ENCODE measurements around the gene AZIN2.
A peak's percentile ranks its signal among the peaks of the same experiment; 100 is the strongest.
"Not testable (repeated sequence)": the region's sequence is repeated elsewhere in the genome, so short reads cannot be mapped to it uniquely, and the experiment has no call there.

AZIN2 gene

DNA sequence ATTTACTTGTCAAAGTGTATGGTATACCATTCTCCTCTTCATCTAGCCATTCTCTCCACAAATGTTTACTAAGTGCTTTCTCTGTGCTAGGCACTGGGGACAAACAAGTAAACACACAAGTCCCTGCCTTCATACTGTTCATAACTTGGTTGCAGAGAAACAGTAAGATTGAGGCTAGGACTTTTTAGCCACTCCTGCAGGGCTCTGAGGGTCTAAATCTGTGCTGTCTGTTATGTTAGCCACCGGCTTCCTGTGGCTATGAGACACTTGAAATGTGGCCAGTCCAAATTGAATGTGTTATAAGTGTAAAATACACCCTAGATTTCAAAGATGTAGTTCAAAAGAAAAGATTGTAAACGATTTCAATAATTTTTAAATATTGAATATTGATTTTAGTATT is 50.2 kb downstream of the AZIN2 start:
- no peak for DNase-seq

DNA sequence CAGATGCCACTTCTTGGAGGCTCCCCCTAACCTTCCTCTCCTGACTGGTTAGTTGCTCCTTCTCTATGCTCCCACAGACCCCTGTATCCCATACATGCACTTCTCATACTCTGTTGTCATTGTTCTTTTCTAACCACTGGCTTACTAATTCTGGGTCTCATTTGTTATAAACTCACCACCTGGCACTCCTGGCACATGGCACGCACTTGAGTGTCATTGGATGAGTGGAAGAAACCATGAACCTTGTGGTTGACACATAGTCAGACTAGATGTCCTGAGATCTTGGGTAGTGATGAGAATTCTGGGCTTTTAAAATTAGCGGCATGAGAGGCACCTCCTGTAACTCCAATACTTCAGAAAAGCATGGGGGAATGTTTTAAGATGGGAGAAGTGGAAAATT is 51.6 kb downstream of the AZIN2 start:
- no peak for DNase-seq

DNA sequence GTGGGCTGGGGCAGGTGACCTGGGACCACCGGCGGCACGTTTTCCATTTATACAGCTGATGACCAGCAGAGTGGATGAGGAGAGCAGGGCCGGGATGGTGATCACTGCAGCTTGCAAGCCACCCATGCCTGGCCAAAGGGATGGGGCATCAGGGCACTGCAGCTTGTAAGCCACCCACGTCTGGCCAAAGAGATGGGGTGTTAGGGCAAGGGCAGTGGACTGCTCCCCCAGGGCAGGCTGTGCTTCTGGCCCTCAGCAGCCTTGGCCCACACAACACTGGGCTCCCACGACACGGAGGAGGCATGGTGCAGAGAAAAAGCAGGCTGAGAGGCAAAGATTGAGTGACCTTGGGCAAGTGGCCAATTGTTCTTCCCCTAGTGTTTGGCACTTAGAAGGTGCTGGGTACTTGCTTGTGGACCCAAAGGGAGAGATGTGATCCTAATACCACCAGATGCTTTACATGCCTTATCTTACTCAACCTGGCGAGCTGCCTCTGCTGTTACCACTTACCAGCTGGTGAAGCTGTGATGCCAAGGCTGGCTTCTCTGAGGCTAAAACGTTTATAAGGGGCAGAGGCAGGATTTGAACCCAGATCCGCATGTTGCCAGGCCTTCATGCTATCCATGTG is 52.6 kb downstream of the AZIN2 start:
- no peak for DNase-seq

DNA sequence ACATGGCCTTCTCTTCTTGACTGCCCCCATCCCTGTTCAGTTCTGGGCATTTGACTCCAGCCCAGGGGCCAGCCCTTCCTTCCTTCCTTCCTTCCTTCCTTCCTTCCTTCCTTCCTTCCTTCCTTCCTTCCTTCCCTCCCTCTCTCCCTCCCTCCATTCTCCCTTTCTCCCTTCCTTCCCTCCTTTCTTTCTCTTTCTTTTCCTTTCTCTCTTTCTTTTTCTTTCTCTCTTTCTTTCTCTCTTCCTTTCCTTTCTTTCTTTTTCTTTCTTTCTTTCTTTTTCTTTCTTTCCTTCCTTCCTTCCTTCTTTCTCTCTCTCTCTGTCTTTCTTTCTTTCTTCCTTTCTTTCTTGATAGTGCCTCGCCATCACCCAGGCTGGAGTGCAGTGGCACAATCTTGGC is 55.1 kb downstream of the AZIN2 start:
- DNase-seq = not testable (repeated sequence)

DNA sequence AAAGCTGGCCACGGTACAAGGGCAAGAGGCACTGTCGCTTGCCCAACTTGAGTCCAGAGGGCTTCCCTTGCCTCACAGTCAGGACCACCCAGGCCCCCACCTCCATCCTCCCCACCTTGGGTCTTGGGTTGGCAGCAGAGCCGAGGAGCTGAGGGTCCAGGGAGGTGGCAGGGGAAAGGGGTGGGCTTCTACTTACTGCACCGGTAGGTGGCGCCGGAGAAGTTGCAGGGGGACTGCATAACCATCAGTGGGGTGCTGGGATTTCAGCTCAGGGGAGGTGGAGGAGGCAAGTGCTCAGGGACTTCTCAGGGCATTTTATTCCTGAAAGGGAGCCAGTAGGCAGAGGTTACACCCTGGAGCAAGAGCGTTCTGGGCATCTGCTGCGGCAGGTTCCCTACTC is 56.8 kb downstream of the AZIN2 start:
- DNase-seq = peak; percentile 34

DNA sequence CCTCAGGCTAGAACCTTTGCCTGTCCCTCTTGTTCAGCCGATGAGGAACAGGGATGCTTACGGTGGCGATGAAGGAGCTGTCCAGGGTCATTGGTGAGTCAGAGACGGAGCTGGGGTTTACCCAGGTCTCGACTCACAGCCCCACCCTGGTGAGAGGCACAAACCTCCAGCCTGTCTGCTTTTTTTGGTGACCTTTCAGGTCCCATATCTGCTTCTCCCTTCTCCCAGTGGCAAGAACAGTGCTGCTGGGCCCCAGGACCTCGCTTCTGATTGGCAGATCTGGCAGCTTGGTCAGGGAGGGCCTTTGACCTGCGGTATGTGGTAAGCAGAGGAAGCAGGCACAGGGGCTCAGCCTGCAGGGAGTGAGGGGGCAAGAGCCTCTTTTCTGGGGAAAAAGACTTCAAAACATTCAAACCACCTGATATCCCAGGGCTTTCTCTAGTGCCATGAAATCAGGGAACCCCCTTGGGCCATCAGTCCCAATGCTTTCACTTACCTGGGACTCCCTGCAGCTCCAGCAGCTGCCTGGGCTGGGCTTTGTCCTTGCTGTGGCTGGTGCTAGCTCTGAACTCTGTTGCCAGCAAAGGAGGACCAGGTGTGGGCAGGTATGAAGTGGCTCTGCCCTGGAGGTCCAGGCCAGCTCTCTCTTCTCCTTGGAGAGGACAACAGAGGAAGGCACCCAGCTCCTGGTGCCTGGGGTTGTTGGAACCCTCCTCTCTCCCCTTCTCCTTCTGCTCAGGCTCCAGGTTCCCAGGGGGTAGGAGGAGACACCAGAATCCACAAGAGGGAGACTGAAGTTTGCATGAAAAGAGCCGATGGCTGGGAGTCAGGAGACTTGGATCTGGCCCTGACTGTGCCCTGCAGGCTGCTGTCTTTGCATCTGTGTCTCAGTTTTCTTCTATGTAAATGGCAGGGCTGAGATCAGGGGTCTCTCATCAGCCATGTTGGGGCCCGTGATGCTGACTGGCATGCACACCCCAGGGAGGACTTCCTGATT is 59.5 kb downstream of the AZIN2 start:
- DNase-seq = no peak

DNA sequence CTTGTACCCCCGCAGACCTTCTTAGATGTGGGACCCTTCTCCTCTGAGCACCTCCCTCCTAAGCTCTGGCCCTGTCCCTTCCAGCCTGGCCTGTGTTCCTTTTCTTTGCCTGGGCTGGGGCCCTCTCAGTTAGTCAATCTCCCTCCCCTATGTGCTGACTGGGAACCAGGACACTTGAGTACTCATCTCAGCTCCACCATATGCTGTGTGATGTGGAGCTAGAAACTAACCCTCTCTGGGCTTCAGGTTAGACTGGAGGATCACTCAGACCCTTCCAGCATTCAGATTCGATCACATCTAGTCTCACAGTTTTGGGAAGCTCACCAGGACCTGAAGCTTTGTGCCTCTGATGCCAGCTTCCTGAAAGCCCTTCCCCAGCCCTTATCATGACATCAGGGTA is 60.3 kb downstream of the AZIN2 start:
- no peak for DNase-seq

DNA sequence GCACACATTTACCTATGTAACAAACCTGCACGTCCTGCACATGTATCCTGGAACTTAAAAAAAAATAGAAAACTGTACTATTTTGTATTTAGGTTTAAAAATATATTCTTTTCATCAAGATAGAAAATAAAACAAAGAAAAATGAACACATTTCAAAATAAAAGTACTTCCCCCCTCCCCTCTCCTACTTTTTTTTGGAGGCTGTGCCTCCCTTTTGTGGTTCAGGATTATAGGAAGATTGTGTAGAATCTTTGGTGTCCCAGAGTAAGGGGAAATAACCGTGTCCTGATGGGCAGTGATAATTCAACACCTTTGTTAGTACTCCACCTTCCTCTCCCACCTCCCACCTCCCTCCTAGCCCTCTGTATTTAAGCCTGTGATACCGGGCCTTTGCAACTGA is 60.8 kb downstream of the AZIN2 start:
- DNase-seq = no peak

DNA sequence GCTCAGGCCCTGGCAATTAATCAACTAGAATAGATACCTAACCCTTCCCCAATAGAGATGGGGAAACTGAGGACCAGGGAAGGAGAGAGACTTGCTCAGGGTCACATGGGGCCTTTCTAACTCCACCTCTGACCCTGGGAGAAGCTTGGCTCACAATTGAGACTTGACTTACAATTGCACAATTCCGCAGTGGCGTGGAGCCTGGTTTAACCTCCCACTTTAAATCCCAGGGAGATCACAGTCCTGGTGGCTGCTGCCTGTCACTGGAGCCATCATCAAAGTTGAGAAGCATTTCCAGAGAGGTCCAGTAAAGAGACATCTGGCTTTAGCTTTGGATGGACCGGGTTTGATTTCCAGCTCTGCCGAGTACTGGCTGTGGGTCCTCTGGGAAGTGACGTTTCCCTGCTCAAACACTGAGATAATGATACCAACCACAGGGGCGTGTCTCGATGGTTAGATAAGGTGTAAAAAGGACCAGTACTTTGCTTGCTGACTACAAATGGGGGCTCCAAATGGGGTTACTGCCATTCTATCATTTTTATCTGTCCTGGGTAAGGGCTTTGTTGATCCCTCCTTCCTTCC is 61.6 kb downstream of the AZIN2 start:
- DNase-seq = no peak

DNA sequence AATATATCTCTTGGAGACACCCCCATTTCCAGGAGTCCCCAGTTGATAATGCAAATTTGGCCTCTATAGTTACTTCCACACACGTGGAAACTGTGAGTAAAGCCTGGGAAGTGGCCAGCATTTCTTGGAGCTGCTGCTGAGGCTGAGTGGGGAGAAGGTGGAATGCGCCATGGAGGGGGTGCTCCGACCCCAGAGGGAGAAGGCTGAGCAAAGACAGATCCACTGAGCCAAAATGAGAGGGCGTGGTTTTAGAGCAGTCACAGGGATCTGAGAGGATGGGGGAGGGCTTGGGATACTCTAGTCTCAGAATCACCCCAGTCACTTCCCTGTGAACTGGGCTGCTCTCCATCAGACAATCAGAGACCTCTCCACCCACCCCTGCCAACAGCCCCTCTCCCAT is 62.2 kb downstream of the AZIN2 start:
- DNase-seq = no peak

DNA sequence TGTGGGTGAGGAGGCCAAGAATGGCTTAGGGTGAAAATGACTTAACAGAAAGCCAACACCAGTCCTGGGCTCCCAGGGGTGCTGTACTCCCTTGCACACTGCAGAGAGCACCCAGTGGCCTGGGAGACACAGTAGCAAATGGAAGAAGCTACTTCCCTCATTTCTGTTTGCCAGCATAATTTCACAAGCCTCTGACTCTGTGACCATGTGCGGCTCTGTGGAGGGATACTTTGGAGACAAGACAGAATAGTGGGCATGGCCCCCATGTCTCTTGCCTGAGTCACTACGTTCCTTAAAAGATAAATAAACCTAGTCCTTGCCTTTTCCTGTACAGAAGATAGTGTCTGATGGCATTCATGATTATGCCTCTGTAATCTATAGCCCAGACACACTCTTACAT is 62.7 kb downstream of the AZIN2 start:
- DNase-seq = no peak

DNA sequence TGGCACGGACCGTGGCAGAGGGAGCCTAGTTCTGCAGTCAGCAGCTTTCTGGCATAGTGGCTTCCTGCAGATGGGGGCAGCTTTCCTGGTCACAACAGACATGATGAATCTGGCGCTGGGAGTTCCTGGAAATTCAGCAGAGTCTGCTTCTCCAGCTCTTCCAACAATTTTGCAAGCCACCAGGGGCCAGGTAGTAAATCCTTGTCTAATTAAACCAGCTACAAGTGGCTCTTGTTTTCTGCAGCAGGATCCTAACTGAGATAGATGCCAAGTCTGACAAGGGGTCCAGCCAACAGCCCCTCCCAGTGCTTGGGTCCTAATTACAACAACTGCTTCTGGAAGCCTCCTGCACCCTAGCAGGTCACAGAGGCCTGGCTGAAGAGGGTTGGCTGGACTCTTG is 65.0 kb downstream of the AZIN2 start:
- no peak for DNase-seq

DNA sequence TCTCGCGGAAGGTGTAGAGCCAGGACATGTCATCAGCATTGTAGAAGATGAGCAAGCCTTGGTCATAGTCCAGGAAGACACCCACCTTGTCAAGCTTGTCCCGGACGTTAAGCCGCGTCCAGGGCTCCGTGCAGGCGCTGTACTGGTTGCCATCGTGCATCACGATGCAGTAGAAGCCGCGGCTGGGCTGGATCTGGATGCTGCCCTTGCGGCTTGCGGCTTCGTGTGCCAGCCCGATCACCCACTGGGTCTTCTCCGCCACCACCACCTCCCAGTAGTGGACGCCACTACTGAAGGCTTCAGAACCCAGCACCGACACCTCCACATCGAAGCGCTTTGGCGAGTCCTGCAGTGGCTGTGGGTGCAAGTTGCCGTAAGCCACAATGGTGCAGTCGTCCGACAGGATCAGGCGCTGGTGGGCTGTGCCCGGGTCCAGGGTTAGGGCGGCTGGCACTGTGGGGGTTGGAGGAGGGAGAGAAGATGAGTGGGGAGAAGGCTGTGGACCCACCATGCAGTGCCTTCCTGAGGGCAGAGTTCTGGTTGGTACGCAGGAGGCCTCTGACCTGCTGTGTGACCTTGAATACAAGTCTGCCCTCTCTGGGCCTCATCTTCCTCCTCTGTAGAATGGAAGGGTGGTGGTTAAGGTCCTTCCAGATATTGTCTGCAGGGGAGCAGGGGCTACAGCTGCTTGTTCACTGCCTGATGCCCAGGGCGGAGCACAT is 66.5 kb downstream of the AZIN2 start:
- DNase-seq = no peak

DNA sequence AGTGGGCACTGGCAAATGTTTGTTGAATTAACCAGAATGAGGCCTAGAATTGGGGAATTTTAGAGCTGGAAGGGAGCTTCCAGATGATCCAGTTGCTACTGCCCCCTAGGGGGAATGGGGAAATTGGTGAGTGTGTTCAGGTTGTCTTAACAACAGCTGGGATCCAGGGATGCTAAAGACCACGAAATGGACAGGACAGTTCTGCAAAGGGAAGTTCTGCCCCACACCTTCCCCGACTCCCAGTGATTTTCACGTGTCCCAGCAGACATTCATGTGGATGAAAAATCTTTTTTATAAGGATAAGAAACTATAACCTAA is 67.0 kb downstream of the AZIN2 start:
- DNase-seq = no peak

DNA sequence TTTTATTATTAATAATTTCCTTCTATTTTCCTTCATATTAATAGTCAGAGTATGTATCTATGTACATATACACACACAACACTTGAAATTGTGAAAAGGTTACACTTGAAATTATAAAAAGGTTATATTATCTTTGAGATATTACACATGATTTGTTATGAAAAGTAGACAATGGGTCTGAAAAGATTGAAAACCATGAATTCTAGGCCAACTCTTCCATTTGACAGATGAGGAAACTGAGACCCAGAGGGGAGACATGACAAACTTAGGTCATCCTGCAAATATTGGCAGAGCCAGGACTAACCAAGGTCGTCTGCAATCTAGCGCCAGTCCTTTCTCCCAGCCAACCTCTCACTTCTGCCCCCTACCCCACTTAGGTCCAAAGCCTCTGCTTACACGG is 67.7 kb downstream of the AZIN2 start:
- DNase-seq = no peak

DNA sequence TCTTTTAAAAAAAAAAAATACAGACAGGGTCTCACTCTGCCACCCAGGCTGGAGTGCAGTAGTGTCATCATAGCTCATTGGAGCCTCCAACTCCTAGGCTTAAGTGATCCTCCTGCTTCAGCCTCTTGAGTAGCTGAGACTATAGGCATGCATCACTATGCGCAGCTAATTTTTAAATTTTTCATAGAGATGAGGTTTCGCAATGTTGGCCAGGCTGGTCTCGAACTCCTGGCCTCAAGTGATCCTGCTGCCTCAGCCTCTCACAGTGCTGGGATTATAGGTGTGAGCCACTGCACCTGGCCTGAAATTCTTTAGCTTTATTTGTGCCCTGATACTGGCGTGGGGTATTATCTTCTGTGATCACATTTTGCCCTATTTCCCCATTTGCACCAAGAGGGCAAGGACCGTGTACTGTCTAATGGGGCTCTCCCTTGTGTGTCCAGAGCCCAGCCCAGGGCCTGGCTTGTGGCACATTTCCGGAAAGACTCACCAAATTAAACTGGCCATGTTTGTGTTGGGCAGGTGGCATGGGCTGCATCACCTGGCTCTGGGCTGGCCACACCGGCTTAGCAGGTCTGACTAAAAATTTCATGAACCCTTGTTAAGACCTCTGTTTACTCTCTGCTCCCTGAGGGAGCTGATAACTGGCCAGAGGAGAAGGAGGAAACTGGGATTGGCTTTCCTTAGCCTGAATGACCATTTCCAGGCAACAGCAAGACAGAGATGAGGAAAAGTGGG is 68.7 kb downstream of the AZIN2 start:
- DNase-seq = no peak

DNA sequence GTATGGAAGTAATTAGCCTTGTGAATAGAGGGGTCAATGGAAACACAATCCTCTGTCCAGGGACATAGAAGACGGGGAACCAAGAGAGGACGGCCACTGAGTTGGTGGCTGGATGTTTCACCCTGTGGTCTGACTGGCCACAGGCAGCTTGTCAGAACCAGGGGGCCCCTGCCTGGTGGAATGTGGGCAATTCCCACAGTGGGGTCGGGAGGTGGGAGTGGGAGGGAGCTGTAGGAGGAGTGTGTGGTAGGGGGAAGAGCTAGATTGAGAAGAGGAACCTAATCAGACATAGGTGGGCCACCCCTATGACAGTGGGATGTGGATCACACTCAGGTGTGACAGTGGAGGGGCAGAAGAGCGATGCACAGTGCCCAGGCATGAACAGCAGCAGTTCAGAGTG is 69.6 kb downstream of the AZIN2 start:
- DNase-seq = no peak

DNA sequence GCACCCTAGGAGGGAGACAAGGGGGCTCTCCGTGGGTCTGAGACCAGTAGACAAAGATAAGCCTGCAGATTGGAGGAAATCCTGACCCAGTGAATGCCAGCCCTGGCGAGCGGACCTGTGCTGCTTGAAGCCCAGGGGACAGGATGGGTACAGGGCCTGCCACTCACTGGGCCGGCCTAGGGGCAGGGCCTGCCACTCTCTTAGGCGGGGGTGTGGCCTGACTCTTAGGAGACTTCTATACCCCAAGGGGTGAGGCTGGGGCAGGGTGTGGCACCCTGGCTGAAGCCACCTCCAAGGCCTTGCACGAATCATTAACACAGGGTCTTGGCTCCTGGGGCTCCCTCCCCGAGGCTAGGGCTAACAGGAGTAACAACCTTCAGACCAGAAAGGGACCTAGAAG is 70.2 kb downstream of the AZIN2 start:
- no peak for DNase-seq

DNA sequence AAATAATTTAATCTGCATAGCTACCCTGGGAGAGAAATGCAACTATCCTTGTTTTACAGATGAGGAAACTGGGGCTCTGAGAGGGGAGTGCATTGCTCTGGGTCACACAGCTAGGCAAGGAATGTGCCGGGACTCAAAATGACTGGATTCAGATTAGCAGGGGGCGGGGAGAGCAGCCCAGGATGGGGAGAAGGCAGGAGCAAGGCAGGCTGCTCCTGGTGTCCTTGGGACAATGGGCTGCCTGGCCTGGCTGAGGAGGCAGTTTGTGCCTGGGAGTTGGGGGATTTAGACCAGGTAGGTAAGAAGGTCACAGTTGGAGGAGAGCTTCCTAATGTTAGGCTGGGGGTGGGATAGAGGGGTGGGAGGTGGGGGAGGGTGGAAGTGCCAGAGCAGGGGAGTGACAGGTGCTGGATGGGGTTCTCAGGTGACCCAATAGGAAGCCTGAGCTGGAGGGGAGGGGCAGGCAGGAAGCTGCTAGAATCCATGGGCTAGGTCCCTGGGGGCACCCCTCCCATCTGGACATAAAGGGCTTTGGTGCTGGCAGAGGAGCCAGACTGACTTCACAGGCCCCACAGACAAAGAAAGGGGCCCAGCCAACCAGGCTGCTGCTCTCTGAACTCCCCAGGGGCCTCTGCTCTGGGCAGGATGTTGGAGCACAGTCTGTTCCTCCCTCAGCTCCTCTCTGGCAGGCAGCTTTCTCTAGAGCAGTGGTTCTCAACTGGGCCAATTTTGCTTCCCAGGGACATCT is 71.9 kb downstream of the AZIN2 start:
- DNase-seq = no peak

DNA sequence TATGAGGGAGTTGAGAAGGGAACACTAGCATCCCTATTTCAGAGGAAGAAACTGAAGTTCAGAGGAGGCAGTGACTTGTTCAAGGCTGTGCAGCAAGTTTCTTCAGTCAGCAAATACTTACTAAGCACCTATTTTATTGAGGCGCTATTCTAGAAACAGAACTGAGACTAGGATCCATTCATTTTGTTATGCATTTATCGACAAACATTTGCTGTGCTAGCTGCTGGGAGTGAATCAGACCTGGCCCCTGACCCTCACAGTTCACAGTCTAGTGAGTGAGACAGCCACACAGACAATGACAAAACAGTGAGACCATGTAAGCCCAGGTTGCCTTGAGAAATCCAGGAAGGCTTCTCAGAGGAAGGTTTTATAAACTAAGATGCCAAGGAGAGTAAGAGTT is 72.7 kb downstream of the AZIN2 start:
- no peak for DNase-seq

DNA sequence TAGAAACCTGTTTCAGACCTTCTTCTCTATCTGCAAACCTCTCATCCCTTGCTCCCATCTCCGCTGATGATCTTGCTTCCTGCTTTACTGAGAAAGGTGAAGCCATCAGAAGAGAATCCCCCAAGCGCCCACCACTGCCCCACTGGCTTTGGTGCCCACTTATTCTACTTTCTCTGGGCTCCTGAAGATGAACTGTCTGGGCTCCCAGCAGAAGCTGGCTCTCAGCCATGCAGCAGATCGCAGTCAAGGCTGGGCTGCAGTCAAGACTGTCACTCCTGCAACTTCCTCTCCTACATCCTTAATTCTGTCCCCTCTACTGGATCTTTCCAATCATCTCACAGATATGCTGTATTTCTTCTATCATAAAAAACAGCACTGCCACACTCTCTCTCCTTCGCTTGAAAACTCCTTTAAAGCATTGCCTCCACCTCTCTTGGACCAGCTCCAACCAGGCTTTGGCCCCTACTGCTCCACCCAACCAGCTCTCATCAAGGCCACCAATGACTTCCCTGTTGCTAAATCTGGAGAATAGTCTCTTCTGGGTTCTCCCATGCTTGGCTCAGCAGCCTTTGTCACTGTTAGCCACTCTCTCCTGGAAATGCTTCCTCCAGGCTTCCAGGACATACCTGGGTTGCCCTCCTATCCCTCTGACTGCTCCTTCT is 75.1 kb downstream of the AZIN2 start:
- no peak for DNase-seq

DNA sequence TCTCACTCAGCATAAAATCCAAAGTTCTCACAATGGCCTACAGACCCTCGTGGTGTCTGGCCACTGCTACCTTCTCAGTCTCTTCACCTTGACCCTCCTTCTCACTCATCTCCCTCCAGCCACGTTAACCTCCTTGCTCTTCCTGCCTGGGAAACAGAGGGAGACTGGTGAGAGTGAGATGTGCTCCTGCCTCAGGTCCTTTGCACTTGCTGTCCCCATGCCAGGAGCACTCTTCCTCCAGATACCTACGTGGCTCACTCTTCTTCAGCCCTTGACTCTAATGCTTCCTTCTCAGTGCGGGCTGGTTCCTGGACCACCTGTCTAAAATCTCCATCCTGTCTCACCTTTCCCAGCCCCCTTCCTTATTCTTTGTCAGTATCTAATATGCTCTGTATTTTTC is 76.2 kb downstream of the AZIN2 start:
- DNase-seq = no peak

Measured in activated gamma-delta T cell treated with Interleukin-2 at 50 U/mL for 16 hours (primary cell).